ENCODE results near the gene NTM.

The NTM gene

DNA sequence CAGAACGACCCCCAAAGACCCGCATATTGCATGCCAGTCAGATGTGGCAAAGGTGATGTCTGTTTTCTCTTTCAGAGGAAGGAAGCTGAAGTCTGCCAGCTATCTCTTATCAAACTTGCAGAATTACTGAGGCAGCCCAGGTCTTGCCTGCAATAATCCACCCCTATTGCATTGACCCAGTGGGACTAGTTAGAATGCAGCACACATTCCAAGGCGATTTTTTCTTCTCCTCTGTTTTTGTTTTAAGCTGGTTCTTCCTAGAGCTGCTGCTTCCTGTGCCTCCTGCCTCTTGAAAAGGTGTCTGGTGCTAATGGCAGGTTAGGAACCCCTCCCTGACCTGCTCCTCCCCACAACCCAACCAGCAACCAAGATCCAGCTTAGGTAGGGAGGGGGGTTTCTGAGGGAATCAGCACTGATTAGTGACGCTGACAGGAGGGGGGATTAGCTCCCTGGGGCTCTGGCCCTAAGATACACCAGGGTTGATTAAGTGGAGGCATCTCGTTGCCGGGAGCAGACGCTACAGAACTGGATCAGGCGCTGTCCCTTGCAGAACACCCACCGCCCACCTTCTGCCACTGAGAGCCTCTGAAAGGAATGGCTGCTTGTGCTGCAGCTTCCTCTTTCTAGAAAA is 2.8 kb downstream of the NTM start:
- Histone ChIP-seq H3K27me3 (ENCODE audit: control insufficient read depth in 1 of 2, insufficient read depth in 2 of 2, low read length in 2 of 2) (peaks cover 4 to 38% of the 10 kb centered on the region in 2 donors), H3K9ac (ENCODE audit: low read length in 2 of 2) (no peak overlapping the region), H3K4me1 (ENCODE audit: control insufficient read depth, insufficient read depth, low read length) (peaks cover 7% of the 10 kb centered on the region), H3K36me3 (ENCODE audit: control insufficient read depth in 2 of 2, insufficient read depth in 2 of 2, low read length in 2 of 2) (no peaks in the 10 kb centered on the region), H3K27ac (ENCODE audit: low read length) (no peak overlapping the region), H3K9me3 (ENCODE audit: control insufficient read depth in 2 of 2, low read length in 2 of 2) (no peaks in the 10 kb centered on the region), H3K4me3 (ENCODE audit: low read length in 2 of 2) (no peak overlapping the region)

DNA sequence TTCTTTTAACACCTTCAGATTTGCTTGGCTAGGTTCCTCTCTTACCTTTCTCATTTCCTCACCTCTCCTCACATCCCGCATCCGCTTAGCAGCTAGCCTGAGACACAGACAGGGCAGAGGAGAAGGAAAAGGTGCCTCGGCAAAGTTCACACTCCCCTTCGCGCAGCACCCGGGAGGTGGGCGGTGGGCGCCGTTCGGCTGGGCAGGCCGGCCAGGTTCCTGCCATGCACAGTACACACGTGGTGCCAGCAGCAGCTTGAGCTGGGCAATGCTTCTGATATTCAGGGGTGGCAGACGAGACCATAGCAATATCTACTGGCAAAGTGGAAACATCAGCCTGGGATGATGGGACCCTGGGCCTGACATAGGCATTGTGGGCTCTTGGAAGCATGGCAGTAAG is 3.3 kb downstream of the NTM start:
- Histone ChIP-seq H3K27me3 (ENCODE audit: control insufficient read depth in 1 of 2, insufficient read depth in 2 of 2, low read length in 2 of 2) (peaks cover 4 to 37% of the 10 kb centered on the region in 2 donors), H3K9ac (ENCODE audit: low read length in 2 of 2) (no peak overlapping the region)

DNA sequence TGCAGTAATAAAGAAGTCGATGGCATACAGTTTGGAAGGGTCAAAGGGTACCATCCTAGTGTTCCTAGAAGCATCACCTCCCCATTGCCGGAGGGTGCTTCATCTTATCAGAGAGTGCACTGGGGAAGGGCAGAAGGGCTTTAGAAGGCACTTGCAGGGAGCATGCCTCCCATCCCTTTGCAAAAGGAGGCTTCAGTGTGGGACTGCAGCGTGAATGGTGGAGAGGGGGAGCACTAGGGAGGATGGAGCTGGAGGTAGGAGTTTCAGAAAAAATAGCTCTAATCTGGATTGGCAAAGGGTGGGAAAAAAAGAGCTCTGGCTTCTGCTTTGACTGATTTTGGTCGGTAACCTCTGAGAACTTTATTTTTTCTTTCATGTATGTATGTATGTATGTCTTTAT is 5.0 kb downstream of the NTM start:
- peaks cover 7% of the 10 kb centered on the region for H3K4me1 ChIP-seq (ENCODE audit: control insufficient read depth, insufficient read depth, low read length)
- no peaks in the 10 kb centered on the region for H3K9me3 ChIP-seq (ENCODE audit: control insufficient read depth in 2 of 2, low read length in 2 of 2)
- no peak overlapping the region for H3K9ac ChIP-seq (ENCODE audit: low read length in 2 of 2)
- H3K27me3 ChIP-seq (ENCODE audit: control insufficient read depth in 1 of 2, insufficient read depth in 2 of 2, low read length in 2 of 2) = peaks cover 4 to 38% of the 10 kb centered on the region in 2 donors
- H3K4me3 ChIP-seq (ENCODE audit: low read length in 2 of 2) = no peak overlapping the region
- no peaks in the 10 kb centered on the region for H3K36me3 ChIP-seq (ENCODE audit: control insufficient read depth in 2 of 2, insufficient read depth in 2 of 2, low read length in 2 of 2)
- H3K27ac ChIP-seq (ENCODE audit: low read length) = no peak overlapping the region

More for the DNA sequence above, 3.3 kb downstream of the NTM start:
- H3K4me1 ChIP-seq (ENCODE audit: control insufficient read depth, insufficient read depth, low read length) = peaks cover 7% of the 10 kb centered on the region
- H3K27ac ChIP-seq (ENCODE audit: low read length) = no peak overlapping the region
- no peaks in the 10 kb centered on the region for H3K9me3 ChIP-seq (ENCODE audit: control insufficient read depth in 2 of 2, low read length in 2 of 2)
- no peaks in the 10 kb centered on the region for H3K36me3 ChIP-seq (ENCODE audit: control insufficient read depth in 2 of 2, insufficient read depth in 2 of 2, low read length in 2 of 2)
- no peak overlapping the region for H3K4me3 ChIP-seq (ENCODE audit: low read length in 2 of 2)

DNA sequence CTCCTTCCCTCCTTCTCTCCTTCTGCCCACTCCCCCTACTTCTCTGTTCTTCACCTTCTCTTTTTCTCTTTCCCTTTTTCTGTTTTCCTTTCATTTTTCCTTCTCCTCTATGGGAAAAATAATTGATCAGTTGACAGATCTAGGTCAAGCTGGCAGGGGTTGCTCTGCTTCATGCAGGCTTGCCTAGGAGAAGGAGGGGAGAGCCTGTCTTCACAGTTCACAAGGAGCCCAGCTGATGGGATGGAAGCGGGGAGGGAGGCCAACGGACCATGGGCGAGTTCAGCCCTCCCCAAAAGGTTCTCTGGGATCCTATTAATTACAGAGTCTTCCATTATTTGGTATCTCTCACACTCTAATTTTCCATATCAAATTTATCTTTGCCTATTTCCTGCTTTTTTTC is 5.5 kb downstream of the NTM start:
- no peaks in the 10 kb centered on the region for H3K36me3 ChIP-seq (ENCODE audit: control insufficient read depth in 2 of 2, insufficient read depth in 2 of 2, low read length in 2 of 2)
- H3K9me3 ChIP-seq (ENCODE audit: control insufficient read depth in 2 of 2, low read length in 2 of 2) = no peaks in the 10 kb centered on the region
- H3K9ac ChIP-seq (ENCODE audit: low read length in 2 of 2) = no peak overlapping the region
- H3K27ac ChIP-seq (ENCODE audit: low read length) = no peak overlapping the region
- H3K27me3 ChIP-seq (ENCODE audit: control insufficient read depth in 1 of 2, insufficient read depth in 2 of 2, low read length in 2 of 2) = peaks cover 4 to 36% of the 10 kb centered on the region in 2 donors
- no peak overlapping the region for H3K4me3 ChIP-seq (ENCODE audit: low read length in 2 of 2)
- H3K4me1 ChIP-seq (ENCODE audit: control insufficient read depth, insufficient read depth, low read length) = peaks cover 7% of the 10 kb centered on the region

DNA sequence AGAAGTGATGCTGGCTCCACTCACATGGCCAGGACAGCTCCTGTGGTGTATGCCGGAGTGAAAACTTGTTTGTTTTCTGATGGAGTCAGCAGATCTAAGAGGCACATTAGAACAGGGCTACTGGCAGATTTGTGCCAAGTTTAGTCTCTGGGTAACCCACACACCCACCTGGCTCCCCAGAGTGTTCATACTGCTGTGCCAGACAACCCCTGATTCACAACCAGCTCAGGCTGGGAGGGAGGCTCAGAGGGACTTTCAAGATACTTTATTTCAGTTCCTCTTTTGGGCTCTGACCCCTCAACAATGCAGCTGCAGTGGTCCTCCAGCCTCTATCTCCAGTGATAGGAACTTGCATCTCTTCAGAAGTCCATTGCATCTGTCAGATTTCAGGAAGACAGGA is 8.5 kb downstream of the NTM start:
- H3K27ac ChIP-seq (ENCODE audit: low read length) = no peak overlapping the region
- peaks cover 0 to 15% of the 10 kb centered on the region in 2 donors for H3K27me3 ChIP-seq (ENCODE audit: control insufficient read depth in 1 of 2, insufficient read depth in 2 of 2, low read length in 2 of 2)
- H3K4me3 ChIP-seq (ENCODE audit: low read length in 2 of 2) = no peak overlapping the region
- H3K36me3 ChIP-seq (ENCODE audit: control insufficient read depth in 2 of 2, insufficient read depth in 2 of 2, low read length in 2 of 2) = no peaks in the 10 kb centered on the region
- H3K4me1 ChIP-seq (ENCODE audit: control insufficient read depth, insufficient read depth, low read length) = no peaks in the 10 kb centered on the region
- H3K9me3 ChIP-seq (ENCODE audit: control insufficient read depth in 2 of 2, low read length in 2 of 2) = no peaks in the 10 kb centered on the region
- no peak overlapping the region for H3K9ac ChIP-seq (ENCODE audit: low read length in 2 of 2)

DNA sequence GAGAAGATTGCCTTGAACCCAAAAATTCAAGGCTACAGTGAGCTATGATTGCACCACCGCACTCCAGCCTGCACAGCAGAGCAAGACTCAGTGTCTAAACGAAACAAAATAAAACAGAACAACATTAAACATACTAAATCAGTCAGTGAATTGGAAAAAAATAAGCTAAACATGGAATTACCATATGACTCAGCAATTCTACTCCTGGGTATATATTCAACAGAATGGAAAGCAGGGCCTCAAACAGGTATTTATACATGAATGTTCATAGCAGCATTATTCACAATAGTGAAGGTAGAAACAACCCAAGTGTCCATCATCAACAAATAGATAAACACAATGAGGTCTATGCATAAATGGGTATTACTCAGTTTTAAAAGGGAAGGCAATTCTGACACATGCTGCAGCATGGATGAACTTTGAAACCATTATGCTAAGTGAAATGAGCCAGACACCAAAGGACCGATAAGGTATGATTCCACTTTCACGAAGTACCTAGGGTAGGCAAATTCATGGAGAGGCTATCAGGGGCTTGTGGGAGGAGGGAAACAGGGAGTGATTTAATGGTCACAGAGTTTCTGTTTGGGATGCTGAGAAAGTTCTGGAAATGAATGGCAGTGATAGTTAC is 15.5 kb downstream of the NTM start:
- Histone ChIP-seq H3K9me3 (ENCODE audit: control insufficient read depth in 2 of 2, low read length in 2 of 2) (no peaks in the 10 kb centered on the region), H3K36me3 (ENCODE audit: control insufficient read depth in 2 of 2, insufficient read depth in 2 of 2, low read length in 2 of 2) (no peaks in the 10 kb centered on the region), H3K27me3 (ENCODE audit: control insufficient read depth in 1 of 2, insufficient read depth in 2 of 2, low read length in 2 of 2) (no peaks in the 10 kb centered on the region), H3K4me1 (ENCODE audit: control insufficient read depth, insufficient read depth, low read length) (no peaks in the 10 kb centered on the region), H3K27ac (ENCODE audit: low read length) (no peak overlapping the region), H3K9ac (ENCODE audit: low read length in 2 of 2) (no peak overlapping the region), H3K4me3 (ENCODE audit: low read length in 2 of 2) (no peak overlapping the region)

DNA sequence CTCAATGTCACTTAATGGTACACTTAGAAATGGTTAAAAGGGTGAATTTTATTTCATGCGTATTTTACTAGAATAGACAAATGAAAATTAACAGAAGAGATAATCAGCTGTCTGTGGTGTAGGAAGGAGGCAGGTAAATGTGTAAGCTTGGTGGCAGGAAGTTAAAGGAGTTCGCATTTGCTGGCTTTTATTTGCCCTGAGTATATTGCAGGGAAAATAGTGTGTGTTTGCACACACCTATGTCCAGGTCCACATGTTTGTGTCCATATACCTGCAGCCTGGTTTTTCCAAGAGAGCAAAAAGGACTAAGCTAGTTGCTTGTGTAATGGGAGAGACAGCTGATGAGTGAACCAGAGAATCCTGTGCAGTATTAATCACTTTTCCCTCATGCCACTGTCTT is 16.0 kb downstream of the NTM start:
- Histone ChIP-seq H3K9me3 (ENCODE audit: control insufficient read depth in 2 of 2, low read length in 2 of 2) (no peaks in the 10 kb centered on the region), H3K36me3 (ENCODE audit: control insufficient read depth in 2 of 2, insufficient read depth in 2 of 2, low read length in 2 of 2) (no peaks in the 10 kb centered on the region), H3K27me3 (ENCODE audit: control insufficient read depth in 1 of 2, insufficient read depth in 2 of 2, low read length in 2 of 2) (no peaks in the 10 kb centered on the region), H3K4me1 (ENCODE audit: control insufficient read depth, insufficient read depth, low read length) (no peaks in the 10 kb centered on the region), H3K9ac (ENCODE audit: low read length in 2 of 2) (no peak overlapping the region), H3K27ac (ENCODE audit: low read length) (no peak overlapping the region), H3K4me3 (ENCODE audit: low read length in 2 of 2) (no peak overlapping the region)

DNA sequence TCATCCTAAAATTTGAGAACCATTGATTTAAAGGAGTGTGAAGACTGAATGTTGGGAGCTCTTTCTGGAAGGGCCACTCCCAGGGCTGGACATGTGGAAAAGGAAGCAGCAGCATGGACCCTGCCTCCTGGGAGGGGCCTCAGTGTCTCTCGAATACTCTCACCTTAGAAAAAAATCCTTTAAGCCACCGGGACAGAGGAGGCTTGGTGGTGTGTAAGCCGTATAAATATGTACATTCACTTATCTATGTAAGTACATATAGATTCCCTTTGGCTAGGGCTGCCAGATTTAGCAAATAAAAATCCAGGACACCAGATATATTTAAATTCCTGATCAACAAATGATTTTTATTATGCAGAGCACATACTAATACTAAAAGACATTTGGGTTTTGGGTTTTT is 17.6 kb downstream of the NTM start:
- Histone ChIP-seq H3K9ac (ENCODE audit: low read length in 2 of 2) (no peak overlapping the region), H3K4me3 (ENCODE audit: low read length in 2 of 2) (no peak overlapping the region), H3K27me3 (ENCODE audit: control insufficient read depth in 1 of 2, insufficient read depth in 2 of 2, low read length in 2 of 2) (no peaks in the 10 kb centered on the region), H3K27ac (ENCODE audit: low read length) (no peak overlapping the region), H3K9me3 (ENCODE audit: control insufficient read depth in 2 of 2, low read length in 2 of 2) (no peaks in the 10 kb centered on the region), H3K36me3 (ENCODE audit: control insufficient read depth in 2 of 2, insufficient read depth in 2 of 2, low read length in 2 of 2) (no peaks in the 10 kb centered on the region), H3K4me1 (ENCODE audit: control insufficient read depth, insufficient read depth, low read length) (no peaks in the 10 kb centered on the region)

DNA sequence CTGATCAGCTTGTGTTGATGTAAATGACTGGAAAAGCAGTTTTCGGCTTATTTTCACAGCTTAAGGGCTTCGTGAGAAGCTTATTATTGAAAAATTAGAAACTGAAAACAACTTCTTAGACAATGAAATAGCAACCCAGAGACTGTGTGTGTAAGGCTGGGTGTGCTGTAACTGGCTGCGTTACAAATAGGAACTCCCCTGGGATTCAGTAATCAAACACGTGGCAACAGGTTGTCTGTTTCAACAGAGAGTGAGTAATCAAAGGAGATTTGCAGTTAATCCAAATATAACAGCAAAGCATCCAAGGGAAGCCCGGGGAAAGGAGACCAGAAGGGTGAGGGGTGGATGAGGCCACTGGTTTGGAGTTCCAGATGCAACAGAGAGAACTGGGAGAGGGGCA is 19.2 kb downstream of the NTM start:
- Histone ChIP-seq H3K27me3 (ENCODE audit: control insufficient read depth in 1 of 2, insufficient read depth in 2 of 2, low read length in 2 of 2) (no peaks in the 10 kb centered on the region), H3K4me3 (ENCODE audit: low read length in 2 of 2) (no peak overlapping the region), H3K36me3 (ENCODE audit: control insufficient read depth in 2 of 2, insufficient read depth in 2 of 2, low read length in 2 of 2) (no peaks in the 10 kb centered on the region), H3K4me1 (ENCODE audit: control insufficient read depth, insufficient read depth, low read length) (no peaks in the 10 kb centered on the region), H3K9me3 (ENCODE audit: control insufficient read depth in 2 of 2, low read length in 2 of 2) (no peaks in the 10 kb centered on the region), H3K9ac (ENCODE audit: low read length in 2 of 2) (no peak overlapping the region), H3K27ac (ENCODE audit: low read length) (no peak overlapping the region)

DNA sequence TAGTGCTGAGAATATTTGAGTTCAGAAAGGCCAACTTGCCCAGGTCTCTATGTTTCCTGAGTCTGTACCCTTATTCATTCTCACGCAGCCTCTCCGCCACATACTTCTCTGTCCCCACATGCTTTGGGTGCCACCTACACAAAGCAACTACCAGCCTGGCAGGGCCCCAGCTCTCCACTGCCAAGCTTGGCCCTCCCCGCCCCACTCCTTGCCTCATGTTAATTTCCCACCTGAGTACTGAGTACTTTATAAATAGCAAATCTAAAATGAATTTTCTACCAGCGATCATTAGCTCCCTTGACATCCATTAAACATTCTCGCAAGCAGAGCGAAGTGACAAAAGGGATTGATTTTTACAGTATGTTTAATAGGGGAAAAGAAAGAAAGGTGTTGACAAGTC is 20.8 kb downstream of the NTM start:
- no peak overlapping the region for H3K27ac ChIP-seq (ENCODE audit: low read length)
- H3K9ac ChIP-seq (ENCODE audit: low read length in 2 of 2) = no peak overlapping the region
- no peaks in the 10 kb centered on the region for H3K9me3 ChIP-seq (ENCODE audit: control insufficient read depth in 2 of 2, low read length in 2 of 2)
- no peaks in the 10 kb centered on the region for H3K4me1 ChIP-seq (ENCODE audit: control insufficient read depth, insufficient read depth, low read length)
- H3K27me3 ChIP-seq (ENCODE audit: control insufficient read depth in 1 of 2, insufficient read depth in 2 of 2, low read length in 2 of 2) = no peaks in the 10 kb centered on the region
- no peak overlapping the region for H3K4me3 ChIP-seq (ENCODE audit: low read length in 2 of 2)
- no peaks in the 10 kb centered on the region for H3K36me3 ChIP-seq (ENCODE audit: control insufficient read depth in 2 of 2, insufficient read depth in 2 of 2, low read length in 2 of 2)

DNA sequence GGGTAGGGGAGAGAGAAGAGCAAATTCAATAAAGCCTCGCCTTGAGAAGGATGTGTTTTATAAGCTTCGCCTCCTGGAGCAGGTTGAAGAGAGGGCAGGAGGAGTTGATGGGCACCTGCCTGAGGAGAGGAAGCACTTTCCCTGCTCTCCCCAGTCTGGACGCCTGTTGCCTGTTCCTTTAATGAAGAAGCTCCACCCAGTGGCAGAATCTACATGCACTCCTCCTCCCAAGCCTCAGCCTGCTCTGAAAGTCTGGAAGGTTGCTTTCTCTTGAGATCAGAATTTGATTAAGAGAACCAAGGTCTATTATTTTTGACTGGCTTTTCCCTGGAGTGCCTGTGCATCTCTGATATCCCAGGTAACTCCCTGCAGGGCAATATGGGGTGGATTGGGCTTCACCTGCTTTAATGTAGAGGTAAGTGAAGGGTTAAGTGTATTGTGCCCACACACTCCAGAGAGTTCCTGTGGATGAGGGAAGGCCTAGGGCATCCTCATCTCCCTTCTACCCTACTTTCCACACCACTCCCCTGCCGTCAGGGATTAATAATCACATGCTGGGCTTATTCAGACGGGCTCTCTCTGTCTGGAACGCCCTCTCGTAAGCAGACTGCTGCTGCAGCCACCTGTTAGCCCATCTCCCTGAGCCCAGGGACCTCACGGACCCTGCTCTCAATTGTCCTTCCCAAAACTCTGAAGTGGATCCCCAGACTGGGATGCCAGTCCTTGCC is 22.3 kb downstream of the NTM start:
- Histone ChIP-seq H3K9ac (ENCODE audit: low read length in 2 of 2) (no peak overlapping the region), H3K4me1 (ENCODE audit: control insufficient read depth, insufficient read depth, low read length) (no peaks in the 10 kb centered on the region), H3K9me3 (ENCODE audit: control insufficient read depth in 2 of 2, low read length in 2 of 2) (no peaks in the 10 kb centered on the region), H3K4me3 (ENCODE audit: low read length in 2 of 2) (no peak overlapping the region), H3K27ac (ENCODE audit: low read length) (no peak overlapping the region), H3K36me3 (ENCODE audit: control insufficient read depth in 2 of 2, insufficient read depth in 2 of 2, low read length in 2 of 2) (no peaks in the 10 kb centered on the region), H3K27me3 (ENCODE audit: control insufficient read depth in 1 of 2, insufficient read depth in 2 of 2, low read length in 2 of 2) (no peaks in the 10 kb centered on the region)
